WI38 (cell line): ENCODE measurements around the gene IAH1.

Source experiments
- H3K4me3 ChIP-seq: 2 replicates; pipeline ENCODE4 v1.5.1; 2011; ENCODE audit warnings: low read depth, mild to moderate bottlenecking, control low read depth, low read length
- CTCF ChIP-seq: IDR thresholded peaks from 2 replicates; pipeline ENCODE4 v1.5.1; 2012; ENCODE audit warnings: low read depth, mild to moderate bottlenecking, control low read depth, low read length

Gene IAH1

DNA sequence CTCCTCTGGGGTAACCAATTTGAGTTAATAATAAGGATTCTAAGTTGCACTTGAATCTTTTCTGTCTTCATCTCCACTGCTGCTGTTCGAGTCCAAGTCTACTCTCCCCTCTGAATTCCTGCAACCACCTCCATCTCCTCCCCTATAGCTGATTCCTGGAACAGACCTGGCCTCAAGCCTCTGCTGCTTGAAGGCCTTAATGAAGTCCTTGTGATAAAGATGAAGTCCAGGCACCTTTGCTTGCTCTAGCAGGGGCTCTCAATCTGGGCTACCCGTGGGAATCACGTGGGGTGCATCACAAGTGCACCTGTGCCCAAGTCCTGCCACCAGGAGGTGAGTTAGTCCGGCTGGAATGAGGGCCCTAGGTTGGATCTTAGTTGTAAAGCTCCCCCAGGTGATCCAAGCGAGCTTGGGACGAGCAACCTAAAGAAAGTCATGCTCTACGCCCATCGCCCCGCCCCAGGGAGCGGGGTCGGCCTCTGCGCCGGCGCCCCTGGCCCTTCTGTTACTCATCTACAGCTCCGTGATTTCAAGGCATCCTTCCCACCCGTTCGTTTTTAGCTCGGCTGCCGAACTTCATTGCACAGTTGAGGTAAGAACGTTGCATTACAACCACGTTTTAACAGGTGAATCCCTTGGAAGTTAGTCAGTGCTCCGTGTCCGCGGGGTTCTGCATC is 905 bp upstream of the IAH1 start:
- no peak overlapping the region for H3K4me3 ChIP-seq

DNA sequence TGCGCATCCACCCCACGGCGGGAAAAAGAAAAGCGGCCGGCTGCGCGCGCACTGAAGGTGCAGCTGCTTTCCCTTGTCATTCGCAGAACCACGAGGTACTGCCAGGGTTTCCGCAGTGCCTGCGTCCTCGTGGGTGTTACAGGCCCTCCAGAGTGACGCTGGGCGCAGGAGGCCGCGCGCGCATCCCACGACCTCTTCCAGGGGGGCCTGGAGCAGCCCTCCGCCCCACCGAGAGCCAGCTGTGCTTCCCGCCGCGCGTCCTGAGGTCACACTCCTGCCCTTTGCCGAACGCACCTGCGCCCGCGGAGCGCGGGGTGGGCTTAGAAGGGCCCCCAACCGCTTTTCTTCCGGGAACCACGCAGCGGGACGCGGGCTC is 378 bp upstream of the IAH1 start:
- peak overlapping the region; percentile 68 for H3K4me3 ChIP-seq
- no peak for TF ChIP-seq CTCF

More for the DNA sequence above, 905 bp upstream of the IAH1 start:
- TF ChIP-seq CTCF: no peak

GRCh38 chr2:9477914-9478313 is 3.6 kb downstream of the IAH1 start:
- no peak for TF ChIP-seq CTCF
- H3K4me3 ChIP-seq: no peak overlapping the region

- TF ChIP-seq CTCF: no peak
- no peak overlapping the region for H3K4me3 ChIP-seq
Measured at GRCh38 chr2:9478526-9478925, 4.2 kb downstream of the IAH1 start.

DNA sequence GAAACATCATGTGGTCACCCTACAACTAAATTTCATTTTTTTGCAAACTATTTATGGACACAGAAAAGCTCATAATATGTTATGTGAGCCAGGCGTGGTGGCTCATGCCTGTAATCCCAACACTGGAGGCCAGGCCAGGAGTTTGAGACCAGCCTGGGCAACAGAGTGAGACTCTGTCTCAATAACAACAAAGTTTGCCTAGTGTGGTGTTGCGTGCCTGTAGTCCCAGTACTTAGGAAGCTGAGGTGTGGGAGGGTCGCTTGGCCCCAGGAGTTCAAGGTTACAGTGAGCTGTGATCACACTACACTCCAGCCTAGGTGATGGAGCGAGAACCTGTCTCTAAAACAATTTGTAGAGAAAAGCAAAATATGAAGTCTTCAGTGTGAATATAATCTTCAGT is 5.8 kb downstream of the IAH1 start:
- TF ChIP-seq CTCF: no peak
- no peak overlapping the region for H3K4me3 ChIP-seq

DNA sequence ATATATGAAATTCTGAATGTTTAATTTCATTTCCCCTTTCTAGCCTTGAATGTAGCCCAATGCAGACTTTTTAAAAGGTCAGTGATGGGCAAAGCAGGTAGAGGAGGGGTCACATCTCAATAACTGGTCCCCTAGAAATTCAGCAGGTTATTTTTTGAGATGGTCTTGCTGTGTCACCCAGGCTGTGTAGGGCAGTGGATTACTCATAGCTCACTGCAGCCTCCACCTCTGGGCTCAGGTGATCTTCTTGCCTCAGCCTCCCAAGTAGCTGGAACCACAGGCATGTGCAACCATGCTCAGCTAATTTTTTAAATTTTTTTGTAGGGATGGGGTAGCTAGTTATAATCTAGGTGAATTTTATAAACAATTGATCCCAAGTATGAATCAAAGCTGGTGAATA is 8.8 kb downstream of the IAH1 start:
- no peak overlapping the region for H3K4me3 ChIP-seq
- TF ChIP-seq CTCF: no peak

DNA sequence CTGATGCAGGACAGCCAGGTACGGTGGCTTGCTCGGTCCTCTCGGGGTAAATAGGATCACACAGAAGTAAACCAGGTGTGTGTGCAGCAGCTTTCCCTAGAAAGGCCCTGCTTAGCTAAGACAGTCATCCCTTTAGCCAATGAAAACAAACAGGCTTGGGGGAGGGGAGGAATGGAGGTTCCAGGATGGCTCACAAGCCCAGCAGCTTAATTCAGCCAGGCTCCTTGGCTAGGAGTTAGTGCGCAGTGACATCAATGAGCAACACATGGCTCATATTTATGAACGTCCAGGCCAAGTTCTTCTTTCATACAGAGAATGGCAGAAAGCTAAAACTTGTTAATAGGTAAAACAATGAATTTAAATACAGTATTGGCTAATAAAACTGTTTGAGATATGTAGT is 10.2 kb downstream of the IAH1 start:
- H3K4me3 ChIP-seq: no peak overlapping the region
- TF ChIP-seq CTCF: no peak
